Esophagus muscularis mucosa (tissue), 4 donors: Measurements from ENCODE around the gene COPS7B. TPM values are rescaled to one million over a fixed set of nuclear protein-coding genes. Genes with fewer than 3 reads are reported as not detected.

Source experiments
- DNase-seq: peaks from one replicate; pipeline ENCODE4 v3.0.0-alpha.2; 2017; ENCODE audit errors: extremely low spot score
- H3K27ac ChIP-seq, 4 donors: fragments of 200-600 bp; sonication (generic); replicated peaks in 1 of 4; 1 replicate in 3 of 4; 2 replicates in 1 of 4; pipeline ENCODE4 v1.5.1; 2016 to 2019; ENCODE audit warnings: mild to moderate bottlenecking in 1 of 4
- H3K27me3 ChIP-seq, 4 donors: fragments of 200-600 bp; sonication (generic); one replicate each; pipeline versions ENCODE4 v1.5.1 to v1.6.0; 2016 to 2019
- H3K36me3 ChIP-seq, 4 donors: fragments of 200-600 bp; sonication (generic); one replicate each; pipeline ENCODE4 v1.5.1; 2016 to 2019
- H3K4me1 ChIP-seq, 4 donors: fragments of 200-600 bp; sonication (generic); one replicate each; pipeline ENCODE4 v1.5.1; 2016 to 2019
- H3K4me3 ChIP-seq, 4 donors: fragments of 200-600 bp; sonication (generic); 1 replicate in 2 of 4; 2 replicates in 2 of 4; pipeline ENCODE4 v1.5.1; 2016 to 2019; ENCODE audit warnings: mild to moderate bottlenecking in 4 of 4, moderate library complexity in 1 of 4
- H3K9me3 ChIP-seq, 4 donors: fragments of 200-600 bp; sonication (generic); 1 replicate in 3 of 4; 2 replicates in 1 of 4; pipeline ENCODE4 v1.5.1; 2016 to 2019
- CTCF ChIP-seq, 3 experiments: fragments of 200-600 bp in 2 of 3; fragments of 450-650 bp in 1 of 3; sonication (generic) in 2 of 3; IDR thresholded peaks; one replicate each; pipeline ENCODE4 v1.5.1; 2017 to 2019; ENCODE audit warnings: antibody characterized with exemption in 3 of 3, mild to moderate bottlenecking in 2 of 3, moderate library complexity in 1 of 3
- EP300 ChIP-seq: sonication (generic); formaldehyde crosslinking; IDR thresholded peaks from one replicate; pipeline ENCODE4 v1.6.1; 2017; ENCODE audit warnings: antibody characterized with exemption
- POLR2A ChIP-seq: fragments of 450-650 bp; IDR thresholded peaks from one replicate; pipeline ENCODE4 v1.6.1; 2017; ENCODE audit warnings: antibody characterized with exemption, moderate library complexity, mild to moderate bottlenecking, low read depth
- POLR2AphosphoS5 ChIP-seq, 2 donors: sonication (generic); formaldehyde crosslinking; IDR thresholded peaks; one replicate each; pipeline ENCODE4 v1.6.1; 2017; ENCODE audit warnings: antibody characterized with exemption in 2 of 2
- WGBS: methylation state at CpG from one replicate; pipeline ENCODE4 v1.1.5; 2018; 5-methylcytosine and 5-hydroxymethylcytosine counted together
- intact Hi-C: fragments of 100-400 bp; cut with DNase I; formaldehyde crosslinking; loops from one replicate; pipeline ENCODE4 v1.15.1; 2023
- total RNA-seq, 4 donors: library from RNA; depleted of rRNA; stranded (reverse); fragments of >200 nt; gene quantifications; one replicate each; pipeline versions ENCODE4 v1.1.0 to v1.2.1, GENCODE V29; 2016

COPS7B gene
- total RNA-seq, 4 donors from 2014 or later, result 16.7 to 31.0 (median 24.6) TPM

- Histone ChIP-seq H3K27me3 (no peaks in the 10 kb centered on the region), H3K9me3 (no peaks in the 10 kb centered on the region), H3K4me3 (no peak overlapping the region), H3K36me3 (peaks cover 33 to 91% (median 73%) of the 10 kb centered on the region in 4 donors), H3K4me1 (no peaks in the 10 kb centered on the region), H3K27ac (no peak overlapping the region)
- DNase-seq, result no peak
- intact Hi-C loops, result no loop called here
- no peak for TF ChIP-seq CTCF (IDR thresholded peaks at IDR 0.05)
- TF ChIP-seq POLR2A, result no peak
- no peak for TF ChIP-seq EP300
- TF ChIP-seq POLR2AphosphoS5 (IDR thresholded peaks at IDR 0.05), result no peak
- 93% methylated on average over 9 of the region's 9 CpGs for WGBS
These were observed 17.4 kb downstream of the COPS7B start for GRCh38 chr2:231803501-231804138.

GRCh38 chr2:231807020-231807419, 20.8 kb downstream of the COPS7B start:
- peaks cover 30 to 88% (median 64%) of the 10 kb centered on the region in 4 donors for H3K36me3 ChIP-seq
- 85% methylated on average over 2 of the region's 2 CpGs for WGBS
- H3K27ac ChIP-seq, result no peak overlapping the region
- H3K4me1 ChIP-seq, result peaks cover 0 to 11% (median 0%) of the 10 kb centered on the region in 4 donors
- intact Hi-C loops, result no loop called here
- H3K4me3 ChIP-seq, result no peak overlapping the region
- no peak for TF ChIP-seq CTCF (IDR thresholded peaks at IDR 0.05)
- no peak for TF ChIP-seq POLR2A
- TF ChIP-seq POLR2AphosphoS5 (IDR thresholded peaks at IDR 0.05), result no peak
- TF ChIP-seq EP300, result no peak
- H3K27me3 ChIP-seq, result no peaks in the 10 kb centered on the region
- no peaks in the 10 kb centered on the region for H3K9me3 ChIP-seq
- no peak for DNase-seq

- intact Hi-C loops, result no loop called here
- Histone ChIP-seq H3K4me1 (peaks cover 0 to 11% (median 0%) of the 10 kb centered on the region in 4 donors), H3K27ac (no peak overlapping the region), H3K4me3 (no peak overlapping the region), H3K9me3 (peaks cover 0 to 5% (median 0%) of the 10 kb centered on the region in 4 donors), H3K36me3 (peaks cover 26 to 77% (median 56%) of the 10 kb centered on the region in 4 donors), H3K27me3 (no peaks in the 10 kb centered on the region)
- DNase-seq, result no peak
- TF ChIP-seq EP300 (no peak), POLR2AphosphoS5 (IDR thresholded peaks at IDR 0.05) (no peak), POLR2A (no peak), CTCF (IDR thresholded peaks at IDR 0.05) (no peak)
These were observed 24.7 kb downstream of the COPS7B start for GRCh38 chr2:231810905-231811304.

GRCh38 chr2:231816327-231817026, 30.2 kb downstream of the COPS7B start:
- 94% methylated on average over 8 of the region's 8 CpGs for WGBS
- Histone ChIP-seq H3K36me3 (peaks cover 0 to 22% (median 14%) of the 10 kb centered on the region in 4 donors), H3K4me3 (no peak overlapping the region), H3K9me3 (peaks cover 0 to 5% (median 0%) of the 10 kb centered on the region in 4 donors), H3K27me3 (no peaks in the 10 kb centered on the region), H3K4me1 (peaks cover 0 to under 1% (median 0%) of the 10 kb centered on the region in 4 donors), H3K27ac (no peak overlapping the region)
- no peak for DNase-seq
- intact Hi-C loops, result no loop called here
- TF ChIP-seq CTCF (IDR thresholded peaks at IDR 0.05), result no peak
- no peak for TF ChIP-seq POLR2AphosphoS5 (IDR thresholded peaks at IDR 0.05)
- no peak for TF ChIP-seq EP300
- TF ChIP-seq POLR2A, result no peak
